Activated CD4-positive, alpha-beta T cell treated with anti-CD3 and anti-CD28 coated beads, Interleukin-2, amount 50 U/mL, for 24 hours (primary cell): ENCODE results near the gene TTYH3.

Source experiments
- DNase-seq, 2 donors: peaks; one replicate each; pipeline ENCODE4 v3.0.0-alpha.2; 2020; ENCODE audit warnings: low read depth in 1 of 2, low spot score in 1 of 2

Gene TTYH3

GRCh38 chr7:2634267-2635145 lies 2.7 kb downstream of the TTYH3 start:
- no peak for DNase-seq

GRCh38 chr7:2635148-2635668 lies 3.4 kb downstream of the TTYH3 start:
- no peak for DNase-seq

- DNase-seq = no peak
Measured at GRCh38 chr7:2635810-2636701, 4.3 kb downstream of the TTYH3 start.

GRCh38 chr7:2637066-2637471 lies 5.3 kb downstream of the TTYH3 start:
- DNase-seq = no peak

GRCh38 chr7:2637505-2638223 lies 5.9 kb downstream of the TTYH3 start:
- DNase-seq = no peak

- DNase-seq = no peak
Measured at GRCh38 chr7:2638224-2638991, 6.6 kb downstream of the TTYH3 start.

- DNase-seq = no peak
Measured at GRCh38 chr7:2639181-2639681, 7.4 kb downstream of the TTYH3 start.

- DNase-seq = no peak
Measured at GRCh38 chr7:2639695-2640481, 8.1 kb downstream of the TTYH3 start.

GRCh38 chr7:2640482-2640830 lies 8.7 kb downstream of the TTYH3 start:
- DNase-seq = no peak

GRCh38 chr7:2640846-2641316 lies 9.1 kb downstream of the TTYH3 start:
- no peak for DNase-seq

- DNase-seq = no peak
Measured at GRCh38 chr7:2641406-2642393, 9.9 kb downstream of the TTYH3 start.

GRCh38 chr7:2643386-2644219 lies 11.8 kb downstream of the TTYH3 start:
- DNase-seq = no peak

- no peak for DNase-seq
Measured at GRCh38 chr7:2644220-2644561, 12.4 kb downstream of the TTYH3 start.

GRCh38 chr7:2644562-2645273 lies 12.9 kb downstream of the TTYH3 start:
- DNase-seq = no peak

- no peak for DNase-seq
Measured at GRCh38 chr7:2645274-2645868, 13.6 kb downstream of the TTYH3 start.

- DNase-seq = no peak
Measured at GRCh38 chr7:2646336-2646679, 14.5 kb downstream of the TTYH3 start.
